Neural cell (in vitro differentiated cells): ENCODE data around the gene HVCN1.

Experiments used
- EP300 ChIP-seq: fragments of 450-650 bp; conservative IDR thresholded peaks from 2 replicates; pipeline ENCODE4 v1.6.1; 2014; ENCODE audit warnings: antibody characterized with exemption, mild to moderate bottlenecking, moderate library complexity; ENCODE audit not compliant: poor library complexity, severe bottlenecking
- TAF1 ChIP-seq: IDR thresholded peaks from 2 replicates; pipeline ENCODE4 v1.6.1; 2012; ENCODE audit warnings: low read depth
- TF ChIP-seq, protein P1 (sequence below): fragments of 450-650 bp; IDR thresholded peaks from 2 replicates; pipeline ENCODE4 v1.5.1; 2014; ENCODE audit warnings: antibody characterized with exemption, mild to moderate bottlenecking, moderate library complexity; ENCODE audit not compliant: poor library complexity, severe bottlenecking

DNA sequence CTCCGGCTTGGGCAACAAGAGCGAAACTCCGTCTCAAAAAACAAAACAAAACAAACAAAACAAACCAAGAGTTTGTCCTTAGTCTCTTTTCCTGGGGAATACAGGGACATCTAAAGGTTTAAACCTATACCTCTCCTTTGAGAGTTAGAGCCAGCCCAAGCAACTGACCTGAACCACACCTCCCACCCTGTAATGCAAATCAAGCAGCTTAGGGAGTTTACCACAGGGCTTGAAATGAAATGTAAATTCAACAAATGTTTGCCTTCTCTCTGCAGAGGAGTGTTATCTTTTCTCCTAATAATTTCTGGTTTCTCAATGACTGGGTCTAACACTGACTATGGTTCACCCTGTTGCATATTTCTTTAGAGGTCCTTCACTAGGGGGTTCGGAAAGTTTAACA, 37.1 kb upstream of the HVCN1 start:
- TF ChIP-seq EP300 = no peak
- TF ChIP-seq, protein P1, sequence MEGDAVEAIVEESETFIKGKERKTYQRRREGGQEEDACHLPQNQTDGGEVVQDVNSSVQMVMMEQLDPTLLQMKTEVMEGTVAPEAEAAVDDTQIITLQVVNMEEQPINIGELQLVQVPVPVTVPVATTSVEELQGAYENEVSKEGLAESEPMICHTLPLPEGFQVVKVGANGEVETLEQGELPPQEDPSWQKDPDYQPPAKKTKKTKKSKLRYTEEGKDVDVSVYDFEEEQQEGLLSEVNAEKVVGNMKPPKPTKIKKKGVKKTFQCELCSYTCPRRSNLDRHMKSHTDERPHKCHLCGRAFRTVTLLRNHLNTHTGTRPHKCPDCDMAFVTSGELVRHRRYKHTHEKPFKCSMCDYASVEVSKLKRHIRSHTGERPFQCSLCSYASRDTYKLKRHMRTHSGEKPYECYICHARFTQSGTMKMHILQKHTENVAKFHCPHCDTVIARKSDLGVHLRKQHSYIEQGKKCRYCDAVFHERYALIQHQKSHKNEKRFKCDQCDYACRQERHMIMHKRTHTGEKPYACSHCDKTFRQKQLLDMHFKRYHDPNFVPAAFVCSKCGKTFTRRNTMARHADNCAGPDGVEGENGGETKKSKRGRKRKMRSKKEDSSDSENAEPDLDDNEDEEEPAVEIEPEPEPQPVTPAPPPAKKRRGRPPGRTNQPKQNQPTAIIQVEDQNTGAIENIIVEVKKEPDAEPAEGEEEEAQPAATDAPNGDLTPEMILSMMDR = no peak
- TF ChIP-seq TAF1 = no peak
